HepG2 (cell line): ENCODE results near the gene SLC5A6. TPM values are rescaled to one million over a fixed set of nuclear protein-coding genes. Genes with fewer than 3 reads are reported as not detected.
A peak's percentile ranks its signal among the peaks of the same experiment; 100 is the strongest.

ENCODE experiments used
- ARID2 ChIP-seq: sonication (generic); formaldehyde crosslinking; IDR thresholded peaks from 2 replicates; pipeline ENCODE4 v1.8.1; 2022; ENCODE audit warnings: mild to moderate bottlenecking, missing genetic modification reagents, borderline replicate concordance
- ATF3 ChIP-seq: sonication (generic); formaldehyde crosslinking; IDR thresholded peaks from 2 replicates; pipeline ENCODE4 v1.4.0; 2020; ENCODE audit warnings: missing genetic modification reagents
- CBX2 ChIP-seq, 2 experiments: fragments of 200-600 bp in 1 of 2; sonication (generic); formaldehyde crosslinking in 1 of 2; IDR thresholded peaks; 2 replicates each; pipeline versions ENCODE4 v1.7.0 to v1.8.1; 2018 to 2022; ENCODE audit warnings: low read depth in 2 of 2, low read length in 1 of 2, mild to moderate bottlenecking in 1 of 2, missing genetic modification reagents in 1 of 2
- EEA1 ChIP-seq: sonication (generic); formaldehyde crosslinking; IDR thresholded peaks from 2 replicates; pipeline ENCODE4 v1.5.1; 2020; ENCODE audit warnings: mild to moderate bottlenecking, missing genetic modification reagents, borderline replicate concordance
- EP300 ChIP-seq, 3 experiments: sonication (generic) in 1 of 3; formaldehyde crosslinking in 1 of 3; IDR thresholded peaks; 2 replicates each; pipeline versions ENCODE4 v1.5.1 to v1.6.1; 2011 to 2020; ENCODE audit warnings: low read depth in 2 of 3, low read length in 2 of 3, borderline replicate concordance in 1 of 3, improper control_type of control experiment in 1 of 3, mild to moderate bottlenecking in 1 of 3, missing genetic modification reagents in 1 of 3, moderate library complexity in 1 of 3
- FOSL1 ChIP-seq: sonication (generic); formaldehyde crosslinking; IDR thresholded peaks from 2 replicates; pipeline ENCODE4 v1.9.0; 2021; ENCODE audit warnings: missing genetic modification reagents, borderline replicate concordance
- KAT7 ChIP-seq: IDR thresholded peaks from 2 replicates; pipeline ENCODE4 v1.6.1; 2018; ENCODE audit warnings: borderline replicate concordance, missing compliant biosample characterization
- KAT8 ChIP-seq: IDR thresholded peaks from 2 replicates; pipeline ENCODE4 v1.6.1; 2016; ENCODE audit warnings: missing genetic modification reagents, missing compliant biosample characterization
- MED1 ChIP-seq: sonication (generic); formaldehyde crosslinking; IDR thresholded peaks from 2 replicates; pipeline ENCODE4 v1.4.0; 2020; ENCODE audit warnings: missing genetic modification reagents
- MXD3 ChIP-seq: IDR thresholded peaks from 2 replicates; pipeline ENCODE4 v1.6.1; 2016; ENCODE audit warnings: mild to moderate bottlenecking, missing biosample characterization, missing genetic modification reagents
- NFKBIZ ChIP-seq: IDR thresholded peaks from 2 replicates; pipeline ENCODE4 v1.6.1; 2018; ENCODE audit warnings: missing genetic modification reagents, missing compliant biosample characterization
- REXO4 ChIP-seq: sonication (generic); formaldehyde crosslinking; IDR thresholded peaks from 2 replicates; pipeline ENCODE4 v1.8.0; 2022; ENCODE audit warnings: missing genetic modification reagents, mild to moderate bottlenecking, borderline replicate concordance
- RFX1 ChIP-seq: fragments of 450-650 bp; IDR thresholded peaks from 2 replicates; pipeline ENCODE4 v1.6.1; 2017
- SIX1 ChIP-seq: sonication (generic); formaldehyde crosslinking; IDR thresholded peaks from 2 replicates; pipeline ENCODE4 v1.4.0; 2020; ENCODE audit warnings: missing genetic modification reagents, borderline replicate concordance
- SMAD3 ChIP-seq: sonication (generic); formaldehyde crosslinking; IDR thresholded peaks from 2 replicates; pipeline ENCODE4 v1.4.0; 2020; ENCODE audit warnings: missing genetic modification reagents
- SP140L ChIP-seq: sonication (generic); formaldehyde crosslinking; IDR thresholded peaks from 2 replicates; pipeline ENCODE4 v1.4.0; 2020; ENCODE audit warnings: missing genetic modification reagents, borderline replicate concordance
- TCF7L2 ChIP-seq: IDR thresholded peaks from 2 replicates; pipeline ENCODE4 v1.6.1; 2011; ENCODE audit warnings: mild to moderate bottlenecking, low read depth, low read length, moderate library complexity
- ZBTB34 ChIP-seq: sonication (generic); formaldehyde crosslinking; IDR thresholded peaks from 2 replicates; pipeline ENCODE4 v1.8.0; 2022; ENCODE audit warnings: mild to moderate bottlenecking, missing genetic modification reagents
- ZMYM4 ChIP-seq: sonication (generic); formaldehyde crosslinking; IDR thresholded peaks from 2 replicates; pipeline ENCODE4 v1.8.1; 2023; ENCODE audit warnings: mild to moderate bottlenecking, missing genetic modification reagents
- ZNF274 ChIP-seq: sonication (generic); formaldehyde crosslinking; IDR thresholded peaks from 2 replicates; pipeline ENCODE4 v1.5.1; 2020; ENCODE audit warnings: mild to moderate bottlenecking, missing genetic modification reagents
- ZNF432 ChIP-seq: sonication (generic); formaldehyde crosslinking; IDR thresholded peaks from 2 replicates; pipeline ENCODE4 v1.5.0; 2020; ENCODE audit warnings: missing genetic modification reagents, mild to moderate bottlenecking, borderline replicate concordance
- ZNF44 ChIP-seq: sonication (generic); formaldehyde crosslinking; IDR thresholded peaks from 2 replicates; pipeline ENCODE4 v1.5.1; 2020; ENCODE audit warnings: mild to moderate bottlenecking, missing genetic modification reagents
- ZNF629 ChIP-seq: sonication (generic); formaldehyde crosslinking; conservative IDR thresholded peaks from 2 replicates; pipeline ENCODE4 v1.5.0; 2020; ENCODE audit warnings: missing genetic modification reagents
- ZNF703 ChIP-seq: sonication (generic); formaldehyde crosslinking; IDR thresholded peaks from 2 replicates; pipeline ENCODE4 v1.5.1; 2020; ENCODE audit warnings: missing genetic modification reagents, mild to moderate bottlenecking, moderate library complexity, borderline replicate concordance
- polyA plus RNA-seq, 8 experiments: library from polyadenylated mRNA; depleted of rRNA in 3 of 8; stranded (reverse) in 7 of 8; unstranded in 1 of 8; fragments of >200 nt; fragmentation: Illumina TruSeq in 4 of 8; extraction: Trizol in 4 of 8; gene quantifications; 2 replicates each; pipeline versions ENCODE4 v1.2.1 to v1.2.3, GENCODE V29; 2011 to 2016; ENCODE audit warnings: low read depth in 4 of 8, missing spikeins in 1 of 8, mixed read lengths in 1 of 8; ENCODE audit not compliant: insufficient read depth in 1 of 8
- total RNA-seq, 5 experiments: library from RNA; depleted of rRNA; stranded (reverse); fragments of >200 nt; fragmentation: Illumina TruSeq; extraction: Trizol; gene quantifications; 2 replicates each; pipeline ENCODE4 v1.2.3, GENCODE V29; 2016; ENCODE audit warnings: low read depth in 1 of 5
- TF ChIP-seq, protein P1 (sequence below): IDR thresholded peaks from 2 replicates; pipeline ENCODE4 v1.6.1; 2016; ENCODE audit warnings: control low read depth
- TF ChIP-seq, protein P2 (sequence below): IDR thresholded peaks from 2 replicates; pipeline ENCODE4 v1.6.1; 2016; ENCODE audit warnings: missing compliant biosample characterization, missing genetic modification reagents, borderline replicate concordance

SLC5A6 gene
- total and polyA plus RNA-seq, 2 of the 13 experiments (the other 11 are each of a cell fraction or from before 2014, with no cell fraction given): 135 to 417 TPM

GRCh38 chr2:27211943-27212625, at the start of gene SLC5A6, which contains the start of gene ATRAID (continued):
- TF ChIP-seq ZBTB34: no peak
- peak; percentile 96 for TF ChIP-seq KAT7 (CRISPR knock-in tag)
- TF ChIP-seq, protein P1, sequence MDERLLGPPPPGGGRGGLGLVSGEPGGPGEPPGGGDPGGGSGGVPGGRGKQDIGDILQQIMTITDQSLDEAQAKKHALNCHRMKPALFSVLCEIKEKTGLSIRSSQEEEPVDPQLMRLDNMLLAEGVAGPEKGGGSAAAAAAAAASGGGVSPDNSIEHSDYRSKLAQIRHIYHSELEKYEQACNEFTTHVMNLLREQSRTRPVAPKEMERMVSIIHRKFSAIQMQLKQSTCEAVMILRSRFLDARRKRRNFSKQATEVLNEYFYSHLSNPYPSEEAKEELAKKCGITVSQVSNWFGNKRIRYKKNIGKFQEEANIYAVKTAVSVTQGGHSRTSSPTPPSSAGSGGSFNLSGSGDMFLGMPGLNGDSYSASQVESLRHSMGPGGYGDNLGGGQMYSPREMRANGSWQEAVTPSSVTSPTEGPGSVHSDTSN (CRISPR knock-in tag): no peak
- no peak for TF ChIP-seq TCF7L2
- TF ChIP-seq NFKBIZ: peak; percentile 22; the same call in 1 of the 2 replicates
- TF ChIP-seq RFX1: no peak; the same call in 1 of the 2 replicates
- no peak for TF ChIP-seq SMAD3 (CRISPR knock-in tag)
- TF ChIP-seq, protein P2, sequence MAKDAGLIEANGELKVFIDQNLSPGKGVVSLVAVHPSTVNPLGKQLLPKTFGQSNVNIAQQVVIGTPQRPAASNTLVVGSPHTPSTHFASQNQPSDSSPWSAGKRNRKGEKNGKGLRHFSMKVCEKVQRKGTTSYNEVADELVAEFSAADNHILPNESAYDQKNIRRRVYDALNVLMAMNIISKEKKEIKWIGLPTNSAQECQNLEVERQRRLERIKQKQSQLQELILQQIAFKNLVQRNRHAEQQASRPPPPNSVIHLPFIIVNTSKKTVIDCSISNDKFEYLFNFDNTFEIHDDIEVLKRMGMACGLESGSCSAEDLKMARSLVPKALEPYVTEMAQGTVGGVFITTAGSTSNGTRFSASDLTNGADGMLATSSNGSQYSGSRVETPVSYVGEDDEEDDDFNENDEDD (CRISPR knock-in tag): peak; percentile 37; the same call in 1 of the 2 replicates
- peak; percentile 56 for TF ChIP-seq ATF3 (CRISPR knock-in tag)
- 0 out of 2 replicates have a peak, but pooled peaks have one; percentile 27 for TF ChIP-seq SIX1 (CRISPR knock-in tag)
- TF ChIP-seq ZNF629 (CRISPR knock-in tag): no peak
- 0 out of 2 replicates have a peak, but pooled peaks have one; percentile 79 for TF ChIP-seq REXO4 (CRISPR knock-in tag)
- TF ChIP-seq ARID2 (CRISPR knock-in tag): peak; percentile 47; the same call in 1 of the 2 replicates
- peak; percentile 58; the same call in 1 of the 2 replicates for TF ChIP-seq ZNF274 (CRISPR knock-in tag)
- TF ChIP-seq ZNF432: no peak
- TF ChIP-seq MXD3 (CRISPR knock-in tag): peak; percentile 12; the same call in 1 of the 2 replicates
- no peak for TF ChIP-seq SP140L (CRISPR knock-in tag)
- no peak for TF ChIP-seq CBX2 (IDR thresholded peaks at IDR 0.05; ENCODE audit: low read depth, low read length)
- TF ChIP-seq CBX2 (CRISPR knock-in tag; IDR thresholded peaks at IDR 0.05; ENCODE audit: low read depth): no peak
- no peak for TF ChIP-seq FOSL1 (CRISPR knock-in tag)
- TF ChIP-seq KAT8 (CRISPR knock-in tag): peak; percentile 93
- TF ChIP-seq ZMYM4 (CRISPR knock-in tag): peak; percentile 64
- TF ChIP-seq ZNF44 (CRISPR knock-in tag): peak; percentile 62
- peak in 1 of 2 experiments; percentile 11; a peak in 1 of 4 replicates for TF ChIP-seq EP300 (IDR thresholded peaks at IDR 0.05; ENCODE audit: low read depth in 2 of 2, low read length in 2 of 2)
- TF ChIP-seq EP300 (CRISPR knock-in tag; IDR thresholded peaks at IDR 0.05; ENCODE audit: borderline replicate concordance): no peak; the same call in none of the 2 replicates
- peak; percentile 76; the same call in 1 of the 2 replicates for TF ChIP-seq EEA1
- peak; percentile 82 for TF ChIP-seq MED1
- peak; percentile 74; the same call in 1 of the 2 replicates for TF ChIP-seq ZNF703 (CRISPR knock-in tag)
